Common myeloid progenitor, CD34-positive (primary cell): Measurements from ENCODE around the gene MAPKAP1.

Source experiments
- CTCF ChIA-PET: fragments of 350-600 bp; sonication (Branson Sonifier 250); formaldehyde crosslinking; loops from one replicate; lab custom pipeline; 2021; ENCODE audit warnings: antibody characterized with exemption; lab: Charles Lee
- POLR2A ChIA-PET: fragments of 350-600 bp; sonication (Branson Sonifier 250); formaldehyde crosslinking; loops from one replicate; lab custom pipeline; 2021; ENCODE audit warnings: antibody characterized with exemption; lab: Charles Lee
- DNase-seq, 3 donors: peaks; one replicate each; pipeline versions ENCODE4 v3.0.0 to v3.0.0-alpha.2; 2013
- H3K27ac ChIP-seq, 2 experiments: 1 replicate in 1 of 2; 2 replicates in 1 of 2; pipeline ENCODE4 v1.7.0; 2013; ENCODE audit warnings: inconsistent platforms in 2 of 2, low read length in 2 of 2, mild to moderate bottlenecking in 2 of 2, low read depth in 1 of 2, moderate library complexity in 1 of 2; ENCODE audit not compliant: severe bottlenecking in 2 of 2, insufficient read depth in 1 of 2, poor library complexity in 1 of 2
- H3K27me3 ChIP-seq, 5 experiments: replicated peaks in 2 of 5; 1 replicate in 3 of 5; 2 replicates in 2 of 5; pipeline versions ENCODE4 v1.6.1 to v1.7.0; 2013; ENCODE audit warnings: low read length in 4 of 5, mild to moderate bottlenecking in 2 of 5, moderate library complexity in 2 of 5, inconsistent platforms in 1 of 5; ENCODE audit not compliant: insufficient read depth in 5 of 5, control insufficient read depth in 4 of 5
- H3K36me3 ChIP-seq, 4 experiments: 1 replicate in 2 of 4; 2 replicates in 2 of 4; pipeline versions ENCODE4 v1.6.1 to v1.7.0; 2013; ENCODE audit warnings: low read length in 3 of 4, control low read depth in 1 of 4, mild to moderate bottlenecking in 1 of 4; ENCODE audit not compliant: control insufficient read depth in 4 of 4, insufficient read depth in 4 of 4
- H3K4me1 ChIP-seq, 4 experiments: 1 replicate in 3 of 4; 2 replicates in 1 of 4; pipeline versions ENCODE4 v1.6.1 to v1.7.1; 2013; ENCODE audit warnings: low read length in 3 of 4, mild to moderate bottlenecking in 3 of 4, control low read depth in 1 of 4, inconsistent platforms in 1 of 4, moderate library complexity in 1 of 4; ENCODE audit not compliant: control insufficient read depth in 4 of 4, insufficient read depth in 4 of 4; ENCODE audit errors: control extremely low read depth in 1 of 4
- H3K4me3 ChIP-seq, 7 experiments: 1 replicate in 4 of 7; 2 replicates in 3 of 7; pipeline versions ENCODE4 v1.5.1 to v1.7.0; 2013; ENCODE audit warnings: mild to moderate bottlenecking in 7 of 7, low read length in 6 of 7, moderate library complexity in 6 of 7, inconsistent platforms in 2 of 7, low read depth in 2 of 7, control low read depth in 1 of 7; ENCODE audit not compliant: insufficient read depth in 4 of 7, control insufficient read depth in 1 of 7; ENCODE audit errors: extremely low read depth in 1 of 7
- H3K9me3 ChIP-seq, 5 experiments: 1 replicate in 4 of 5; 2 replicates in 1 of 5; pipeline versions ENCODE4 v1.6.1 to v1.7.1; 2013; ENCODE audit warnings: low read length in 4 of 5, mild to moderate bottlenecking in 2 of 5, inconsistent platforms in 1 of 5, low read depth in 1 of 5, moderate library complexity in 1 of 5; ENCODE audit not compliant: control insufficient read depth in 4 of 5, insufficient read depth in 2 of 5; ENCODE audit errors: control extremely low read depth in 1 of 5
- WGBS: methylation state at CpG from one replicate; pipeline ENCODE4 v1.1.5; 2013; ENCODE audit not compliant: insufficient coverage; 5-methylcytosine and 5-hydroxymethylcytosine counted together

The MAPKAP1 gene

GRCh38 chr9:125649315-125649714, 57.7 kb downstream of the MAPKAP1 start:
- peak overlapping the region in 1 of 2 experiments; percentile 43 for H3K27ac ChIP-seq
- peaks cover 27 to 58% (median 38%) of the 10 kb centered on the region in 4 experiments for H3K4me1 ChIP-seq
- CTCF ChIA-PET = interaction anchor here (1.5 kb wide), 1 partner anchor 10 kb away, joined by 6 read pairs; no protein-coding TSS in a partner anchor
- WGBS = 88% methylated on average over 2 of the region's 6 CpGs
- POLR2A ChIA-PET = no interaction called here
- no peaks in the 10 kb centered on the region for H3K27me3 ChIP-seq
- H3K36me3 ChIP-seq = peaks cover 0 to 6% (median 3%) of the 10 kb centered on the region in 4 experiments
- peak overlapping the region in 1 of 7 experiments; percentile 7 for H3K4me3 ChIP-seq
- peak; percentile 62 to 92 (median 88) for DNase-seq
- no peaks in the 10 kb centered on the region for H3K9me3 ChIP-seq

- 100% methylated on average over 1 of the region's 1 CpG for WGBS
- H3K36me3 ChIP-seq = peaks cover 0 to 6% (median under 1%) of the 10 kb centered on the region in 4 experiments
- ChIA-PET CTCF (no interaction called here), POLR2A (no interaction called here)
- no peaks in the 10 kb centered on the region for H3K27me3 ChIP-seq
- H3K9me3 ChIP-seq = no peaks in the 10 kb centered on the region
- H3K27ac ChIP-seq = no peak overlapping the region
- DNase-seq = no peak
- no peak overlapping the region for H3K4me3 ChIP-seq
- H3K4me1 ChIP-seq = peaks cover 27 to 58% (median 37%) of the 10 kb centered on the region in 4 experiments
Observed at GRCh38 chr9:125648294-125648693, 58.7 kb downstream of the MAPKAP1 start.

DNA sequence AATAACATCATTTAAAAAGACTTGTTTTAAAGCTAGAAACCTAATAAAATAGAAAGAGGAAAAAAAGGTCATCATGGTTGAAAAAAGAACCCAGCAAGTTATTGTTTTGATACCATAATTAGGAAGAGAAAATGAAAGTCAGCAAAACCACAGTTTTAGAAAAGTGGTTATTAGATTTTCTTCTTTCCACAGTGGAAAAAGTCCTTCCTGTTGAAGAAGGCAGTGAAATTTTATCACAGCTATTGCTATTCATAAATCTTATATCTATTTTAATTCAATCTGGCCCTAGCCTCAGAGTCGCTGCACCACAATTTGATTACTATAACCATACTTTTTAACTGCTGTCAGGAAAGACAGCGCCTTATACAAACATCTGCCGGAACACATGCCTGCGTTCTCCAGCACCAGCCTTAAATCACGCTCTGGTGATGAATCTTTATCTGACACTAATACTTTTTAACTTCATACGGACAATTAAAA, 60.3 kb downstream of the MAPKAP1 start:
- Histone ChIP-seq H3K4me3 (peak overlapping the region in 6 of 7 experiments; percentile 39 to 74 (median 49)), H3K4me1 (peaks cover 27 to 50% (median 37%) of the 10 kb centered on the region in 4 experiments), H3K27ac (peak overlapping the region; percentile 21 to 74), H3K27me3 (no peaks in the 10 kb centered on the region), H3K9me3 (no peaks in the 10 kb centered on the region), H3K36me3 (peaks cover 0 to 6% (median 0%) of the 10 kb centered on the region in 4 experiments)
- 0% methylated on average over 3 of the region's 6 CpGs for WGBS
- CTCF ChIA-PET = interaction anchor here (0.7 to 1.3 kb wide), 6 partner anchors 10 to 825 kb away, joined by 3 to 5 read pairs (median 3); no protein-coding TSS in a partner anchor
- POLR2A ChIA-PET = no interaction called here
- peak in 2 of 3 donors; percentile 68 to 82 for DNase-seq

DNA sequence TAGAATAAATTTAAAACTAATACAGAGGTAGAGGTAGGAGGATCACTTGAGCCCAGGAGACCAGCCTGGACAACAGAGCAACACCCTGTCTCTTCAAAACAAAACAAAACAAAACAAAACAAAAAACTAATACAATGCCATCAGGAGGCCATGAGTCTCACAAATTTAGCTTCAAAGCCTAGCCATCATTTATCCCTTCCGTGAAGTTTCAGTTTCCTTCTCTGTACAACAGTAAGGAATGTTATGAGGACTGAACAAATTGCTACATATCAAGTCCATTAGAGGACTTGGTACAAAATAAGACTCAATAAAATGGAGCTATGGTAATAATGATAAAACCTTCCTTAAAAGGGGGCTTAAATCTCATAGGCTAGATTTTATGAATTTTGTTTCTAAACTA, 60.8 kb downstream of the MAPKAP1 start:
- Histone ChIP-seq H3K4me1 (peaks cover 27 to 47% (median 37%) of the 10 kb centered on the region in 4 experiments), H3K4me3 (peak overlapping the region in 6 of 7 experiments; percentile 8 to 74 (median 43)), H3K27ac (peak overlapping the region; percentile 21 to 74), H3K9me3 (no peaks in the 10 kb centered on the region), H3K36me3 (peaks cover 0 to 6% (median 0%) of the 10 kb centered on the region in 4 experiments), H3K27me3 (no peaks in the 10 kb centered on the region)
- no CpG with 5 or more reads among the region's 1 CpG for WGBS
- peak in 1 of 3 donors; percentile 23 for DNase-seq
- CTCF ChIA-PET = interaction anchor here (0.7 to 1.3 kb wide), 6 partner anchors 9 to 826 kb away, joined by 3 to 5 read pairs (median 3); no protein-coding TSS in a partner anchor
- POLR2A ChIA-PET = no interaction called here

GRCh38 chr9:125644819-125645507, 62.0 kb downstream of the MAPKAP1 start:
- 93% methylated on average over 4 of the region's 7 CpGs for WGBS
- ChIA-PET POLR2A (no interaction called here), CTCF (no interaction called here)
- Histone ChIP-seq H3K4me3 (no peak overlapping the region), H3K36me3 (peaks cover 0 to 3% (median 0%) of the 10 kb centered on the region in 4 experiments), H3K9me3 (no peaks in the 10 kb centered on the region), H3K27me3 (no peaks in the 10 kb centered on the region), H3K4me1 (peaks cover 19 to 37% (median 30%) of the 10 kb centered on the region in 4 experiments), H3K27ac (no peak overlapping the region)
- DNase-seq = no peak

- 100% methylated on average over 1 of the region's 1 CpG for WGBS
- ChIA-PET POLR2A (no interaction called here), CTCF (interaction anchor here (0.5 kb wide), 1 partner anchor 252 kb away, joined by 3 read pairs; no protein-coding TSS in a partner anchor)
- no peak overlapping the region for H3K4me3 ChIP-seq
- H3K9me3 ChIP-seq = no peaks in the 10 kb centered on the region
- peaks cover 6 to 24% (median 15%) of the 10 kb centered on the region in 4 experiments for H3K4me1 ChIP-seq
- no peaks in the 10 kb centered on the region for H3K27me3 ChIP-seq
- peaks cover 0 to 3% (median 0%) of the 10 kb centered on the region in 4 experiments for H3K36me3 ChIP-seq
- DNase-seq = no peak
- no peak overlapping the region for H3K27ac ChIP-seq
Observed at GRCh38 chr9:125642311-125642710, 64.7 kb downstream of the MAPKAP1 start.

- Histone ChIP-seq H3K4me3 (no peak overlapping the region), H3K4me1 (peaks cover 0 to 25% (median 4%) of the 10 kb centered on the region in 4 experiments), H3K9me3 (no peaks in the 10 kb centered on the region), H3K27ac (no peak overlapping the region), H3K27me3 (no peaks in the 10 kb centered on the region), H3K36me3 (no peaks in the 10 kb centered on the region)
- DNase-seq = no peak
- ChIA-PET CTCF (no interaction called here), POLR2A (no interaction called here)
- 82% methylated on average over 2 of the region's 4 CpGs for WGBS
Observed at GRCh38 chr9:125639057-125639456, 68.0 kb downstream of the MAPKAP1 start.
